NB4 (cell line): ENCODE measurements around the gene PDGFB.
A peak's percentile ranks its signal among the peaks of the same experiment; 100 is the strongest.

Experiments used
- DNase-seq: peaks from one replicate; pipeline ENCODE4 v3.0.0; 2010; ENCODE audit warnings: low read depth
- H3K4me3 ChIP-seq: one replicate; pipeline ENCODE4 v1.5.1; 2011; ENCODE audit warnings: mild to moderate bottlenecking, low read depth, low read length, moderate library complexity
- CTCF ChIP-seq: IDR thresholded peaks from one replicate; pipeline ENCODE4 v1.5.1; 2012; ENCODE audit warnings: low read depth, low read length
- MAX ChIP-seq: IDR thresholded peaks from 2 replicates; pipeline ENCODE4 v1.6.1; 2011; ENCODE audit warnings: low read depth, low read length
- MYC ChIP-seq: IDR thresholded peaks from 2 replicates; pipeline ENCODE4 v1.6.1; 2011; ENCODE audit warnings: low read depth, low read length
- POLR2A ChIP-seq: IDR thresholded peaks from 2 replicates; pipeline ENCODE4 v1.6.1; 2011; ENCODE audit warnings: mild to moderate bottlenecking; ENCODE audit not compliant: insufficient read length; ENCODE audit errors: extremely low read depth

PDGFB gene

DNA sequence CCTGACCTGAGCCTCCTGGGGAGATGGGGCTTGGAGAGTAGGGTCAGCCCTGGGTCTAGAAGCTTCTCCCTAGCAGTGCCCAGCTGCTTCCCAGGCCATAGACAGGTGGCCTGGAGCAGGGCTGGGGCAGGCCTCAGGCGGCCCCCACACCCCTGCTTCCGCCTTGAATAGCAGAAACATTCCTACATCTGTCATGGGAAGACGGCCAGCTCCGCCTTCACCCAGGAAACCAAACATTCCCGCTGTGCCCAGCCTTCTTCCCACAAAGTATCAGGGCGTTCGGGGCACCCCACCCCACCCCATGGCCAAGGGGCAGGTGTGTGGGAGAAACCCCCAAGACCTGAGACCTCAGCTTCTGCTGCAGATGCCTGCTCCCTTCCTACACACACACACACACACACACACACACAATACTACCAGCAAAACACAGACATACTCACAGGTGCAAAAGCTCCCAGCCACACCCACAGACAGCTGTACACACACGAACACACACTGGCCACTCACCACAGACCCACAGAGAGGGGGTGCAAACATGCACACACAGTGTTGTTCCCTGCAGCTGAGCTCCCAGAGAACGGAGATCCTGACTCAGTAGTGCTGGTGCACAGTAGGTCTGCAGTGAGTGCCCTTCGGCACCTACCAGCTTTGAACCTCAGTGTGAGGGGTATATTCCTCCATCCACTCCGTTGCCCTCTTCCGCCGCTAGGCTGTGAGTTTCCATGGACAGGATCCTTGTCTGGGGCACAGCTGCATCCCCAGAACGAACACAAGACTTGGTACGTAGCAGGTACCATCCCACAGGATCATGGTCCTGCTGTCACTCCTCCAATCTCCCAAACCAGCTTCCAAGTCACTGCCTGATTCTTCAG, 37.4 kb downstream of the PDGFB start:
- no peak overlapping the region for H3K4me3 ChIP-seq
- DNase-seq, result no peak
- TF ChIP-seq POLR2A (no peak), CTCF (no peak), MAX (no peak), MYC (no peak)

DNA sequence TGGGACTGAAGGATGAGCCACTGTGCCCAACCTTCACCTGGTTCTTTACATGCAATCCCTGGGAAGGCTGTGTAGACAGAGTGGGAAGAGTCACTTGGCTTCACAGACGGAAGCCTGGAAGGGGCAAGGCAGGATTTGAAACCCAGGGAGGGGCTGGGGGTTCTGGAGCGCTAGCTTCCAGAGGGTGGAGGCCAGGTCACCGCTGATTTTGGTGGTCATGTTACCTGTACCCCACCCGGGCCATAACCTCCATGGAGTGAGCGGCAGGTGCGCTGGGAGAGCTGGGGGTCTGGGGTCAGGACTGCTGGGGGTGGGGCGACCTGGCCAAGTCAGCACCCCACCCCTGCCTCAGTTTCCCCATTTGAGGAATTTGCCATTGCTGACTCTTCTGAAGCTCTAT, 38.3 kb downstream of the PDGFB start:
- no peak for DNase-seq
- TF ChIP-seq CTCF (no peak), MAX (no peak), POLR2A (no peak), MYC (no peak)
- H3K4me3 ChIP-seq, result no peak overlapping the region

DNA sequence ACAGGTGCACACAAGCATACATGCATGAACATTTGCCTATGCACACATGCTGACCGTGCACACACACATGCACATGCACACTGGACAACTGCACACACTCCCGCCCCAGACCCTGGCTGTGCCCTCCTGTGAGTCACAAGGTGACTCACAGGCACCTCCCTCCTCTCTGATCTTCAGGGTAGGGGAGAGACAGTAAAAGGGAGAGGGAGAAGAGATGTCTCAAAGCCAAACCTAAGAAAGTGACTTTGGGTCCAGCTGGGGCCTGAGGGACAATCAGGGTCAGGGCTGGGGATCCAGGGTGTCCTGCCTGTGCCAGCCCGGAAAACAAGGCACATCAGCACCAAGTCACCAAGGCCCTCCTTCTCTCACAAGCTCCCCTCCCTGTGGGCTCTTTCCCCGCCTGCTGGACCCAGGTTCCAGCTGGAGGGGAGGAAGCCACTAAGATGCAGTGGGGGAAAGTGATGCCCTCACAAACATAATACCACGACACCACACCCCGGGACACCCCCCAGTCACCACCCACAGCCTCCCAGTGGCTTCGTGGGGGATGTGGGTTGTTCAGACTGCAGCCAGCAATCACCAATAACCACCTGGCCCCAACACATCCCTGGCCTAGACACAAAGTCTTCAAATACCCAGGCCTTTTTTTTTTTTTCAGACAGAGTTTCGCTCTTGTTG, 39.3 kb downstream of the PDGFB start:
- TF ChIP-seq MAX, result 0 out of 2 replicates have a peak, but pooled peaks have one; percentile 17
- TF ChIP-seq POLR2A, result no peak
- no peak overlapping the region for H3K4me3 ChIP-seq
- peak; percentile 59 for DNase-seq

- no peak overlapping the region for H3K4me3 ChIP-seq
- TF ChIP-seq MYC, result no peak
- TF ChIP-seq CTCF, result no peak
- TF ChIP-seq POLR2A, result no peak
- TF ChIP-seq MAX, result no peak
- DNase-seq, result no peak
Observed at GRCh38 chr22:39204216-39204615, 40.6 kb downstream of the PDGFB start.

DNA sequence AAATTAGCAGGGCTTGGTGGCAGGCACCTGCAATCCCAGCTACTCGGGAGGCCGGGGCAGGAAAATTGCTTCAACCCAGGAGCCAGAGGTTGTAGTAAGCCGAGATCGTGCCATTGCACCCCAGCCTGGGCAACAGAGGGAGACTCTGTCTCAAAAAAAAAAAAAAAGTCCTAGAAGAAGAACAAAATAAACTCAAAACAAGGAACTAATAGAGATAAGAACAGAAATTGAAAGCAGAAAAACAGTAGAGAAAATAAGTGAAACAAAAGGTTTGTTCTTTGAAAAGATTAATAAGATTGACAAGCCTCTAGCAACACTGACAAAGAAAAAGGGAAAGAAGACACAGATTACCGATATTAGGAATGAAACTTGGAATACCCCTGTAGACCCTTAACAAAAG, 47.2 kb downstream of the PDGFB start:
- no peak for DNase-seq
- no peak overlapping the region for H3K4me3 ChIP-seq
- TF ChIP-seq CTCF (no peak), MYC (no peak), POLR2A (no peak), MAX (no peak)

DNA sequence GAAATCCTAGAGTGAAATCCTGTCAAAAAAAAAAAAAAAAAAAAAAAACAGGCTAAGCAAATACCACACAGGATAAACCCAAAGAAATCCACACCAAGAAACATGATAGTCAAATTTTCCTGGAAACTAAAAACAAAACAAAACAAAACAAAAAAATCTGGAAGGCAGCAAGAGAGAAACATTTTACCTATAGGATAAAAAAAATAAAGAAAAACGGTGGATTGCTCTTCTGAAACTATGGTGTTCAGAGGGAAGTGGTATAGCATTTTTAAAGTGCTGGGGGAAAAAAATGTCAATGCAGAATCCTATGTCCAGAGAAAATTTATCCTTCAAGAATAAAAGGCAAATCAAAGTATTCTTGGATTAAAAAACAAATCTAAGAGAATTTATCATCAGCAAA, 50.7 kb downstream of the PDGFB start:
- no peak for DNase-seq
- TF ChIP-seq MYC (no peak), CTCF (no peak), MAX (no peak), POLR2A (no peak)
- no peak overlapping the region for H3K4me3 ChIP-seq
